A549 (cell line): ENCODE measurements around the gene CXCL12. TPM values are rescaled to one million over a fixed set of nuclear protein-coding genes. Genes with fewer than 3 reads are reported as not detected.

Source experiments
- ATAC-seq, 2 experiments: fragments of 200-7000 bp in 1 of 2; fragments of >200 bp in 1 of 2; cut with Nextera tagmentation in 1 of 2; cut with Tn5 transposase in 1 of 2; 3 replicates each; pipeline versions ENCODE4 v1.8.0 to v1.9.1; 2018 to 2020; ENCODE audit warnings: mild to moderate bottlenecking in 1 of 2, moderate library complexity in 1 of 2
- CTCF ChIA-PET: fragments of 300-600 bp; sonication (Branson Sonifier 250); formaldehyde crosslinking; extraction: SDS; loops from one replicate; lab custom pipeline; 2021; ENCODE audit warnings: antibody characterized with exemption, inconsistent platforms; lab: Yijun Ruan, JAX
- POLR2A ChIA-PET: fragments of 350-600 bp; formaldehyde crosslinking; extraction: SDS; loops from one replicate; lab custom pipeline; 2021; ENCODE audit warnings: antibody characterized with exemption, inconsistent platforms; lab: Yijun Ruan, JAX
- DNase-seq, 2 experiments: peaks; one replicate each; pipeline versions ENCODE4 v3.0.0 to v3.0.0-alpha.2; 2011 to 2016; ENCODE audit warnings: low read depth in 1 of 2, low spot score in 1 of 2
- FAIRE-seq: peaks from 2 replicates; lab custom pipeline; 2011; peaks lifted over from hg19 to GRCh38; lab: Jason Lieb, UNC
- H3K27ac ChIP-seq, 2 experiments: fragments of >200 bp; sonication (Bioruptor Twin); formaldehyde crosslinking; 3 replicates each; pipeline ENCODE4 v1.5.1; 2016 to 2017
- H3K4me1 ChIP-seq: fragments of >200 bp; sonication (Bioruptor Twin); formaldehyde crosslinking; 3 replicates; pipeline ENCODE4 v1.6.1; 2016
- H3K4me2 ChIP-seq: fragments of >200 bp; sonication (Bioruptor Twin); formaldehyde crosslinking; 3 replicates; pipeline ENCODE4 v1.6.1; 2016
- H3K4me3 ChIP-seq: fragments of >200 bp; sonication (Bioruptor Twin); formaldehyde crosslinking; 3 replicates; pipeline ENCODE4 v1.5.1; 2016
- H3K9me3 ChIP-seq: fragments of >200 bp; sonication (Bioruptor Twin); formaldehyde crosslinking; 3 replicates; pipeline ENCODE4 v1.6.1; 2016
- CBX8 ChIP-seq: fragments of 200-600 bp; sonication (generic); IDR thresholded peaks from 2 replicates; pipeline ENCODE4 v1.6.1; 2016
- CTCF ChIP-seq: fragments of >200 bp; sonication (Bioruptor Twin); formaldehyde crosslinking; IDR thresholded peaks from 3 replicates; pipeline ENCODE4 v1.5.1; 2016
- ELK1 ChIP-seq: fragments of 150-350 bp; IDR thresholded peaks from 2 replicates; pipeline ENCODE4 v1.6.1; 2014; ENCODE audit warnings: low read depth, mild to moderate bottlenecking, low read length
- FOSL2 ChIP-seq, 2 experiments: fragments of 450-650 bp in 1 of 2; fragments of >200 bp in 1 of 2; sonication (Bioruptor Twin) in 1 of 2; formaldehyde crosslinking; IDR thresholded peaks; 2 replicates each; pipeline versions ENCODE4 v1.5.0 to v1.6.1; 2016 to 2020; ENCODE audit warnings: mild to moderate bottlenecking in 1 of 2, moderate library complexity in 1 of 2
- FOXS1 ChIP-seq: fragments of 250-450 bp; sonication (Bioruptor Pico); IDR thresholded peaks from 2 replicates; pipeline ENCODE4 v1.5.0; 2020; ENCODE audit warnings: mild to moderate bottlenecking, moderate library complexity
- HEYL ChIP-seq: fragments of 250-450 bp; sonication (Bioruptor Pico); IDR thresholded peaks from 2 replicates; pipeline ENCODE4 v1.8.0; 2021; ENCODE audit warnings: mild to moderate bottlenecking, moderate library complexity
- HOXB5 ChIP-seq: fragments of 250-450 bp; sonication (Bioruptor Pico); IDR thresholded peaks from 2 replicates; pipeline ENCODE4 v1.5.0; 2020; ENCODE audit warnings: mild to moderate bottlenecking, moderate library complexity
- KDM5A ChIP-seq: fragments of 200-600 bp; sonication (generic); IDR thresholded peaks from 2 replicates; pipeline ENCODE4 v1.6.1; 2016; ENCODE audit warnings: antibody characterized with exemption, mild to moderate bottlenecking
- MAFK ChIP-seq: fragments of 450-650 bp; IDR thresholded peaks from 2 replicates; pipeline ENCODE4 v1.6.1; 2014; ENCODE audit not compliant: partially characterized antibody
- NPAS2 ChIP-seq: fragments of 250-450 bp; sonication (Bioruptor Pico); IDR thresholded peaks from 2 replicates; pipeline ENCODE4 v1.8.0; 2022; ENCODE audit warnings: mild to moderate bottlenecking, moderate library complexity, borderline replicate concordance
- NR3C1 ChIP-seq: fragments of >200 bp; sonication (Bioruptor Twin); formaldehyde crosslinking; IDR thresholded peaks from 3 replicates; pipeline ENCODE4 v1.6.1; 2017
- PBX3 ChIP-seq: IDR thresholded peaks from 2 replicates; pipeline ENCODE4 v1.6.1; 2012
- PHF8 ChIP-seq: fragments of 200-600 bp; sonication (generic); IDR thresholded peaks from 2 replicates; pipeline ENCODE4 v1.6.1; 2016; ENCODE audit warnings: low read depth, mild to moderate bottlenecking, antibody characterized with exemption, moderate library complexity, borderline replicate concordance
- POLR2AphosphoS2 ChIP-seq: conservative IDR thresholded peaks from 2 replicates; pipeline ENCODE4 v1.6.1; 2012; ENCODE audit warnings: low read length, improper control_type of control experiment, inconsistent platforms
- REST ChIP-seq: fragments of 200-600 bp; sonication (generic); IDR thresholded peaks from 2 replicates; pipeline ENCODE4 v1.6.1; 2016; ENCODE audit warnings: antibody characterized with exemption, mild to moderate bottlenecking, moderate library complexity
- RFX5 ChIP-seq: fragments of 450-650 bp; IDR thresholded peaks from 2 replicates; pipeline ENCODE4 v1.7.1; 2014; ENCODE audit warnings: antibody characterized with exemption, mild to moderate bottlenecking, moderate library complexity
- TFCP2L1 ChIP-seq: fragments of 250-450 bp; sonication (Bioruptor Pico); IDR thresholded peaks from 2 replicates; pipeline ENCODE4 v1.5.0; 2021; ENCODE audit warnings: mild to moderate bottlenecking
- USF2 ChIP-seq: fragments of 450-650 bp; IDR thresholded peaks from 2 replicates; pipeline ENCODE4 v1.6.1; 2014; ENCODE audit warnings: antibody characterized with exemption
- ZFP36 ChIP-seq: fragments of 450-650 bp; IDR thresholded peaks from 2 replicates; pipeline ENCODE4 v1.6.1; 2014; ENCODE audit warnings: borderline replicate concordance; ENCODE audit not compliant: partially characterized antibody
- ZSCAN20 ChIP-seq: fragments of 250-450 bp; sonication (Bioruptor Pico); IDR thresholded peaks from 2 replicates; pipeline ENCODE4 v1.8.0; 2022; ENCODE audit warnings: mild to moderate bottlenecking, moderate library complexity
- WGBS: methylation state at CpG from one replicate; pipeline ENCODE4 v1.1.6; 2017; ENCODE audit errors: missing lambda C conversion rate; 5-methylcytosine and 5-hydroxymethylcytosine counted together
- polyA plus RNA-seq, 4 experiments: library from polyadenylated mRNA; depleted of rRNA in 3 of 4; stranded (reverse); fragments of >200 nt; fragmentation: RNase III in 1 of 4; extraction: RNeasy Plus Mini Kit Qiagen cat#74134 plus additional on column Dnase treatment in 1 of 4; gene quantifications; 2 replicates in 3 of 4; 3 replicates in 1 of 4; pipeline ENCODE4 v1.2.3, GENCODE V29; 2011 to 2017

CXCL12 gene
- polyA plus RNA-seq, 2 of the 4 experiments (the other 2 are of a cell fraction), result 0.13 to 0.17 TPM

- TF ChIP-seq ZFP36, result no peak
- no peak for TF ChIP-seq ZSCAN20
- TF ChIP-seq TFCP2L1 (CRISPR knock-in tag), result no peak
- TF ChIP-seq PHF8, result no peak
- no peak for TF ChIP-seq CTCF
- TF ChIP-seq RFX5, result no peak
These were observed 32.4 kb downstream of the CXCL12 start for GRCh38 chr10:44352316-44353127.

GRCh38 chr10:44348496-44348895 is 36.4 kb downstream of the CXCL12 start:
- H3K27ac ChIP-seq, result no peak overlapping the region
- ChIA-PET CTCF (no interaction called here), POLR2A (no interaction called here)
- FAIRE-seq (no peak), DNase-seq (no peak)
- TF ChIP-seq FOXS1 (CRISPR knock-in tag), result no peak
- TF ChIP-seq CBX8, result no peak
- no peak for TF ChIP-seq USF2
- TF ChIP-seq CTCF, result no peak
- TF ChIP-seq MAFK, result no peak
- no peak for TF ChIP-seq FOSL2 (IDR thresholded peaks at IDR 0.05)
- no peak for TF ChIP-seq FOSL2 (CRISPR knock-in tag; IDR thresholded peaks at IDR 0.05)
- no peak for TF ChIP-seq RFX5
- TF ChIP-seq PBX3, result no peak
- no peak for TF ChIP-seq NR3C1
- TF ChIP-seq REST, result no peak
- no peak for TF ChIP-seq HOXB5 (CRISPR knock-in tag)
- TF ChIP-seq PHF8, result no peak
- no peak for TF ChIP-seq KDM5A
- no peak for TF ChIP-seq HEYL (CRISPR knock-in tag)
- TF ChIP-seq ELK1, result no peak
- no peak for TF ChIP-seq POLR2AphosphoS2
- TF ChIP-seq NPAS2 (CRISPR knock-in tag), result no peak
- TF ChIP-seq, all 56 proteins: peak for 0
- H3K9me3 ChIP-seq, result no peaks in the 10 kb centered on the region
- no peak for ATAC-seq
- H3K4me3 ChIP-seq, result no peak overlapping the region
- H3K4me2 ChIP-seq, result no peak overlapping the region
- 31% methylated on average over 5 of the region's 5 CpGs for WGBS
- no peaks in the 10 kb centered on the region for H3K4me1 ChIP-seq

More at GRCh38 chr10:44352316-44353127, 32.4 kb downstream of the CXCL12 start:
- Histone ChIP-seq H3K27ac (no peak overlapping the region), H3K4me1 (no peaks in the 10 kb centered on the region), H3K4me3 (no peak overlapping the region), H3K4me2 (no peak overlapping the region), H3K9me3 (no peaks in the 10 kb centered on the region)
- ATAC-seq (no peak), FAIRE-seq (no peak), DNase-seq (no peak)
- CTCF ChIA-PET, result no interaction called here
- 6% methylated on average over 8 of the region's 11 CpGs for WGBS
- POLR2A ChIA-PET, result no interaction called here
